WI38 (cell line): ENCODE measurements around the gene GSTM4.
"Not testable (repeated sequence)": the region's sequence is repeated elsewhere in the genome, so short reads cannot be mapped to it uniquely, and the experiment has no call there.

ENCODE experiments used
- H3K4me3 ChIP-seq: 2 replicates; pipeline ENCODE4 v1.5.1; 2011; ENCODE audit warnings: low read depth, mild to moderate bottlenecking, control low read depth, low read length
- TF ChIP-seq, protein P1 (sequence below): IDR thresholded peaks from 2 replicates; pipeline ENCODE4 v1.5.1; 2012; ENCODE audit warnings: low read depth, mild to moderate bottlenecking, control low read depth, low read length

GSTM4 gene

DNA sequence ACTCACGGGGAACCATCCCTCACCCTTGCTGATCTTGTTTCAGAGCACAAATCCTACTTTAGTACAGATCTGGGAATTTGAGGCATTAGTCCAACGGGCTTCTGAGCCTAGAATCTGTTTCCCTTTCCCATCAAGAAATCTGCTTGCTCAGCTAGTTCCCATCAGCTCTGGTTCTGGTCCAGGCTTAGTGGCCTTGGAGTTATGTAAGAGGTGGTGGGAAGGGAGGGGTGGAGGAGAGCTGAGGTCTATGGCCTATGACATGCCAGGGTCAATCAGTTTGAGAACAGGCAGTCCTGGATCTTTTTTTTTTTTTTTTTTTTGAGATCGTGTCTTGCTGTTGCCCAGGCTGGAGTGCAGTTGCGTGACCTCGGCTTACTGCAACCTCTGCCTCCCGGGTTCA is 35.9 kb downstream of the GSTM4 start:
- H3K4me3 ChIP-seq = no peak overlapping the region
- TF ChIP-seq, protein P1, sequence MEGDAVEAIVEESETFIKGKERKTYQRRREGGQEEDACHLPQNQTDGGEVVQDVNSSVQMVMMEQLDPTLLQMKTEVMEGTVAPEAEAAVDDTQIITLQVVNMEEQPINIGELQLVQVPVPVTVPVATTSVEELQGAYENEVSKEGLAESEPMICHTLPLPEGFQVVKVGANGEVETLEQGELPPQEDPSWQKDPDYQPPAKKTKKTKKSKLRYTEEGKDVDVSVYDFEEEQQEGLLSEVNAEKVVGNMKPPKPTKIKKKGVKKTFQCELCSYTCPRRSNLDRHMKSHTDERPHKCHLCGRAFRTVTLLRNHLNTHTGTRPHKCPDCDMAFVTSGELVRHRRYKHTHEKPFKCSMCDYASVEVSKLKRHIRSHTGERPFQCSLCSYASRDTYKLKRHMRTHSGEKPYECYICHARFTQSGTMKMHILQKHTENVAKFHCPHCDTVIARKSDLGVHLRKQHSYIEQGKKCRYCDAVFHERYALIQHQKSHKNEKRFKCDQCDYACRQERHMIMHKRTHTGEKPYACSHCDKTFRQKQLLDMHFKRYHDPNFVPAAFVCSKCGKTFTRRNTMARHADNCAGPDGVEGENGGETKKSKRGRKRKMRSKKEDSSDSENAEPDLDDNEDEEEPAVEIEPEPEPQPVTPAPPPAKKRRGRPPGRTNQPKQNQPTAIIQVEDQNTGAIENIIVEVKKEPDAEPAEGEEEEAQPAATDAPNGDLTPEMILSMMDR = no peak

DNA sequence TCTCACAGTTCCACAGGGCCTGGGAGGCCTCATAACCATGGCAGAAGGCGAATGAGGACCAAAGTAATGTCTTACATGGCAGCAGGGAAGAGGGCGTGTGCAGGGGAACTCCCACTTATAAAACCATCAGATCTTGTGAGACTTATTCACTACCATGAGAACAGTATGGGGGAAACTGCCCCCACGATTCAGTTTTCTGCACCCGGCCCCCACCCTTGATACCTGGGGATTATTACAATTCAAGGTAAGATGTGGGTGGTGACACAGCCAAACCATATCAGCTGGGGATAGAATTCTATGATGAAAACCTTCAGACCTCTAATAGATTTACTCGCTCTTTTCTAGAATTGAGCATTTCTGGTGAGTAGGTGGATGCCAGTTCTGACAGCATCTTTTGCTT is 38.5 kb downstream of the GSTM4 start:
- H3K4me3 ChIP-seq = not testable (repeated sequence)

DNA sequence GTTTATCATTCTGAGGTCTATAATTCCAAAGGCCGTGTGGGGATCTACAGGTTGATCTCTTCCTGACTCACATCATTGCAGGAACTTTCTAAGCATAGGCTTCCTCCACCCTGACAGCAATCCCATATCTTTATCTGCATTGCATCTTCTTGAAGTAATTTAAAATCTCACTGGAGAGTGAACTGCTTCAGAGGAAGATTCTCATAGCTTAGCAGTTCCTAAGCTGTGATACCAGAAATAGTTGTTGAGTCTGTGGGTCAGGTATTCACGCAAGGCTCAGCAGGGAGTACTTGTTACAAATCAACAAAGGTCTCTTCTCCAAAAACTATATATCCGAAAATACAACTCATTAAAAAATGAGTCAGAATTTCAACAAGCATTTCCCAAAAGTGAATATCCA is 39.2 kb downstream of the GSTM4 start:
- H3K4me3 ChIP-seq = not testable (repeated sequence)

DNA sequence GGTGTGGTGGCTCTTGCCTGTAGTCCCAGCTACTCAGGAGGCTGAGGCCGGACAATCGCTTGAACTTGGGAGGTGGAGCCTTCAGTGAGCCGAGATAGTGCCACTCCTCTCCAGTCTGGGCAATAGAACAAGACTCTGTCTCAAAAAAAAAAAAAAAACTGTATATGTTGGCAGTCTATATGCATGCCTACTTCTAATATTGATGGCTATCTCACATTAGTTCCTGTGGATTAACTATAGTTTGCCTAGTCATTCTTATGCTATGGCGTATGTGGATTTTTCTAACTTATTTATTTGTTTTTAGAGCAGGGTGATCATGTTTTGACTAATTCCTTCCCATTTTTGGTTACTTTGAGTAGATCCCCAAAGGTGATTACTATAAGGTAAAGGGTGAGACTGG is 41.2 kb downstream of the GSTM4 start:
- TF ChIP-seq, protein P1 = no peak

DNA sequence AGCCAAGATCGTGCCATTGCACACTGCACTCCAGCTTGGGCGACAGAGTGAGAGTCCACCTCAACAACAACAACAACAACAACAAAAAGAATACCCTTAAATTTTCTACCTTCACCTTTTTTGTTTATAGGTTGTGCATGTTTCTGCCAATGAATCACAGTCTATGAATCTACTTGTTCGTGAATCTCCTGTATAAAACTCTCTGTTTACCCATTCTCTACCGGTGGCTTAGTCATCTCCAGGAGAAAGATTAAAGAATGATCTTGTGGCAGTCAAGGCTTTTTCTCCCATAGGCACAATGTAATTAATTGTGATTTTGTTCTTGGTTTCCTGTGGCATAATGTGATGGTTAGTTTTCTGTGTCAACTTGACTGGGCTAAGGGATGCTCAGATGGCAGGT is 42.0 kb downstream of the GSTM4 start:
- not testable (repeated sequence) for H3K4me3 ChIP-seq

More for the DNA sequence above, 41.2 kb downstream of the GSTM4 start:
- H3K4me3 ChIP-seq = no peak overlapping the region

DNA sequence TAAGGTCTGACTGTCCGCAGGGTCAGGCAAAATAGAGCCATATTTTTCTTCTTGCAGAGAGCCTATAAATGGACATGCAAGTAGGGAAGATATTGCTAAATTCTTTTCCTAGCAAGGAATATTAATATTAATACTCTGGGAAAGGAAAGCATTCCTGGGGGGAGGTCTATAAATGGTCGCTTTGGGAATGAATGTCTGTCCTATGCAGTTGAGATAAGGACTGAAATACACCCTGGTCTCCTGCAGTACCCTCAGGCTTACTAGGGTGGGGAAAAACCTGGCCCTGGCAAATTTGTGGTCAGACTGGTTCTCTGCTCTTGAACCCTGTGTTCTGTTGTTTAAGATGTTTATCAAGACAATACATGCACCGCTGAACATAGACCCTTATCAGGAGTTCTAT is 47.0 kb downstream of the GSTM4 start:
- H3K4me3 ChIP-seq = not testable (repeated sequence)

DNA sequence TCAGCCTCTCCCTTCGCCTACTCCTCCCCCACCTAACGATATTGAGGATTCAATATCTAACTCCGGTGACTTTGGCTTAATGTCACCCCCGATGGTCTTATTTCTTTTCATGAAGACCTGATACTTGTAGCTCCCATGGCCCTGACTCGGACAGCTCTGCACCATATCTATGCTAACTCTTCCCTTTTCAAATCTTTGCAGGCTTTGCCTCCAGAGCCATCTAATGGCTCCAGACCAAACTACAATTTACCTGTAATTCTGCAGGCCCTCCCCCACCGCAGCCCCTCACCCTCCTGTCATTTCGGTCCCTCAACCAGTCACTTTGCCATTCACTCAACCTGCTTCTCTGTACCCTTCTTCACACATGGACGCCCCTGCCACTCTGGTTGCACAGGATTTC is 48.3 kb downstream of the GSTM4 start:
- H3K4me3 ChIP-seq = no peak overlapping the region
- TF ChIP-seq, protein P1 = no peak

DNA sequence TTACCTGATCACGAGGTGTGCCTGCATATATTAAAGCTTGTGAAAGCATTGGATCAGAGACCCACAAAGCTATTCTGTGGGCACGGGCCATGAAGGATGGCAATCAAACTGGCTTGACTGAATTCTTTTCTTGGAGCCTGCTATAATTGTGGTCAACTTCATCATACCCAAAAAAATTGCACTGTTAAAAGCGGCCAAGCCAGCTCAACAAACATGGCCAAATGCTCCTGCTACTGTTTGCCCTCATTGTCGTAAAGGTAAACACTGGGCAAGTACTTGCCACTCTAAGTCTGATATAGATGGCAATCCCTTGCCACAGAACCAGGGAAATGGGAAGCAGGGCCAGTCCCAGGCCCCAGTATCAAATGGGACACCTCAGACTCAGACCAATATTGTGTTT is 49.5 kb downstream of the GSTM4 start:
- H3K4me3 ChIP-seq = no peak overlapping the region
- TF ChIP-seq, protein P1 = no peak

DNA sequence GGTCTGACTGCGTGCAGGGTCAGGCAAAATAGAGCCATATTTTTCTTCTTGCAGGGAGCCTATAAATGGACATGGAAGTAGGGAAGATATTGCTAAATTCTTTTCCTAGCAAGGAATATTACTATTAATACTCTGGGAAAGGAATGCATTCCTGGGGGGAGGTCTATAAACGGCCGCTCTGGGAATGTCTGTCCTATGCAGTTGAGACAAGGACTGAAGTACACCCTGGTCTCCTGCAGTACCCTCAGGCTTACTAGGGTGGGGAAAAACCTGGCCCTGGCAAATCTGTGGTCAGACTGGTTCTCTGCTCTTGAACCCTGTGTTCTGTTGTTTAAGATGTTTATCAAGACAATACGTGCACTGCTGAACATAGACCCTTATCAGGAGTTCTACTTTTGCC is 53.0 kb downstream of the GSTM4 start:
- H3K4me3 ChIP-seq = not testable (repeated sequence)

DNA sequence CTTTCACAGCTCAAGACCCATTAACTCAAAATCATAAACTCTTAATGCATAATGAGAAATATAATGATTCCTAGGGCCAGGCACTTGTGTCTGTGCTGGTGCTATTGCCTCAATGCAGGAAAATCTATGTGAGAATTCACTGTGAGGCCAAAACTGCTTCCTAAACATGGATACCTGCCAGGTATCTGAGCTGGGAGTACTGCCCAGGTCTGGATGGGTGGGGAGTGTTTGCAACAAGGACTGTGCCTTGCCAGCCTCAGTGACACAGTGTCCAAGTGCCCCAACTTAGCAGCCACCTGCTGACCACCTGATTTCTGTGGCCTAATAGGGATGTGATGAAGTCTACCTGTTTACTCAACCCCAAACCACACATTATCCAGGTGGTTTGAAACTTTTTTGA is 53.9 kb downstream of the GSTM4 start:
- H3K4me3 ChIP-seq = not testable (repeated sequence)
